Neural crest cell (in vitro differentiated cells): Measurements from ENCODE around the gene SLC9A2. TPM values are rescaled to one million over a fixed set of nuclear protein-coding genes. Genes with fewer than 3 reads are reported as not detected.

Experiments
- DNase-seq: peaks from one replicate; pipeline ENCODE4 v3.0.0; 2021; ENCODE audit warnings: low read depth, mixed read lengths, low spot score
- H3K27ac Mint-ChIP-seq: one replicate; pipeline ENCODE4 v1.8.0; 2021; ENCODE audit warnings: mild to moderate bottlenecking, mixed read lengths; ENCODE audit not compliant: unreplicated experiment
- H3K27me3 Mint-ChIP-seq: 2 replicates; pipeline ENCODE4 v1.8.0; 2021; ENCODE audit warnings: low read depth, mild to moderate bottlenecking, mixed read lengths
- H3K36me3 Mint-ChIP-seq: 2 replicates; pipeline ENCODE4 v1.8.0; 2021; ENCODE audit warnings: low read depth, mild to moderate bottlenecking, mixed read lengths
- H3K4me1 Mint-ChIP-seq: 2 replicates; pipeline ENCODE4 v1.8.0; 2021; ENCODE audit warnings: mixed read lengths
- H3K4me3 Mint-ChIP-seq: one replicate; pipeline ENCODE4 v1.8.0; 2021; ENCODE audit warnings: mild to moderate bottlenecking, mixed read lengths
- H3K9me3 Mint-ChIP-seq: 2 replicates; pipeline ENCODE4 v1.8.0; 2021; ENCODE audit warnings: mixed read lengths
- CTCF ChIP-seq: fragments of 200-600 bp; sonication (generic); conservative IDR thresholded peaks from 2 replicates; pipeline ENCODE4 v1.5.0; 2021; ENCODE audit warnings: antibody characterized with exemption, mild to moderate bottlenecking
- total RNA-seq: library from RNA; stranded (reverse); gene quantifications from 2 replicates; pipeline ENCODE4 v1.2.1, GENCODE V29; 2021

Gene SLC9A2
- total RNA-seq, 1 donor from 2014 or later = 0.09 TPM

DNA sequence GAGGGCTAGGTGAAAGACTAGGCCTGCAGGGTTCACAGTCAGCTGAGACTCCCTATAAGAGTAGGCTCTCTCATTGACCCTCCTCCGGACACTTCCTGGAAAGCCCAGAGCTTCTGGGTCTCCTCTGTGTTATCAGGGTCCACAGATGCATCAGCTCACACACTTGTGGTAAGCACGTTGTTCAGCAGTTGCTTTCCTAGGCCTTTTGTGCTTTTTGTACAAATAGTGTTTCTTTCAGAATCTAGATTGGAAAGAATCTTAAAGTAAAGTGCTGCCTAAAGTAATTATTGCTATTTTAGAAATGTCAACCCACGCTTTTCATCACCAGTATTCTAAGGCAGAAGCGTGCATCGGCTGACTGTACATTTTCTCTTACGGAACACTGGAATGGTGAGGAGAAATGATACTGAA is 15.5 kb downstream of the SLC9A2 start:
- no peak for TF ChIP-seq CTCF
- H3K36me3 Mint-ChIP-seq = no peaks in the 10 kb centered on the region
- no peak for DNase-seq
- no peak overlapping the region for H3K4me3 Mint-ChIP-seq
- no peaks in the 10 kb centered on the region for H3K4me1 Mint-ChIP-seq
- peaks cover 3% of the 10 kb centered on the region for H3K27me3 Mint-ChIP-seq
- no peak overlapping the region for H3K27ac Mint-ChIP-seq
- no peaks in the 10 kb centered on the region for H3K9me3 Mint-ChIP-seq

- no peak for DNase-seq
- TF ChIP-seq CTCF = no peak
- Mint-ChIP-seq H3K27me3 (peaks cover 3% of the 10 kb centered on the region), H3K4me3 (no peak overlapping the region), H3K9me3 (no peaks in the 10 kb centered on the region), H3K36me3 (no peaks in the 10 kb centered on the region), H3K4me1 (no peaks in the 10 kb centered on the region), H3K27ac (no peak overlapping the region)
Measured at GRCh38 chr2:102635317-102635716, 16.0 kb downstream of the SLC9A2 start.

- H3K9me3 Mint-ChIP-seq = no peaks in the 10 kb centered on the region
- TF ChIP-seq CTCF = no peak
- DNase-seq = no peak
- no peaks in the 10 kb centered on the region for H3K36me3 Mint-ChIP-seq
- H3K4me3 Mint-ChIP-seq = no peak overlapping the region
- H3K27ac Mint-ChIP-seq = no peak overlapping the region
- no peaks in the 10 kb centered on the region for H3K4me1 Mint-ChIP-seq
- peaks cover 6% of the 10 kb centered on the region for H3K27me3 Mint-ChIP-seq
Measured at GRCh38 chr2:102636283-102636907, 17.0 kb downstream of the SLC9A2 start.

DNA sequence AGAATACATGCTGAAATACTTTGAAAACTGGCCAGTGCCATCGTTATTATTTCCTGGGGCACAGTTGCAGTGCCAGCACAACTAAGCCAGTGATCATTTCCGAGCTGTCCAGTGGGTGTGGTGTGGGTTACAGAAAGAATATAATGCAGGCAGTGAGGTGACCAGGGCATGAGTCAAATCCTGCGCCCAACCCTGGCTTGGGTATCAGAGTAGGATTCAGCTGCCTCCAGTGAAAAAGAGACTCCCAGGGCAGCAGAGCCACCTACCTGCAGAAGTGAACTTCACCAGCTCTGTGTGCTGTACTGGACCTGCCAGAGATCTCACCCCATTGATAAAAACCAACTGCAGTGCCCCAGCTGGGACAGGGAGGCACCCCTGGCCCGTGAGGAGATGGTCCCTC is 18.0 kb downstream of the SLC9A2 start:
- H3K36me3 Mint-ChIP-seq = no peaks in the 10 kb centered on the region
- no peak overlapping the region for H3K27ac Mint-ChIP-seq
- DNase-seq = no peak
- H3K4me3 Mint-ChIP-seq = no peak overlapping the region
- peaks cover 6% of the 10 kb centered on the region for H3K27me3 Mint-ChIP-seq
- TF ChIP-seq CTCF = no peak
- no peaks in the 10 kb centered on the region for H3K4me1 Mint-ChIP-seq
- H3K9me3 Mint-ChIP-seq = peaks cover under 1% of the 10 kb centered on the region

- Mint-ChIP-seq H3K27ac (no peak overlapping the region), H3K4me1 (no peaks in the 10 kb centered on the region), H3K27me3 (peaks cover 6% of the 10 kb centered on the region), H3K9me3 (peaks cover 2% of the 10 kb centered on the region), H3K4me3 (no peak overlapping the region), H3K36me3 (no peaks in the 10 kb centered on the region)
- no peak for TF ChIP-seq CTCF
- no peak for DNase-seq
Measured at GRCh38 chr2:102639429-102639828, 20.1 kb downstream of the SLC9A2 start.

DNA sequence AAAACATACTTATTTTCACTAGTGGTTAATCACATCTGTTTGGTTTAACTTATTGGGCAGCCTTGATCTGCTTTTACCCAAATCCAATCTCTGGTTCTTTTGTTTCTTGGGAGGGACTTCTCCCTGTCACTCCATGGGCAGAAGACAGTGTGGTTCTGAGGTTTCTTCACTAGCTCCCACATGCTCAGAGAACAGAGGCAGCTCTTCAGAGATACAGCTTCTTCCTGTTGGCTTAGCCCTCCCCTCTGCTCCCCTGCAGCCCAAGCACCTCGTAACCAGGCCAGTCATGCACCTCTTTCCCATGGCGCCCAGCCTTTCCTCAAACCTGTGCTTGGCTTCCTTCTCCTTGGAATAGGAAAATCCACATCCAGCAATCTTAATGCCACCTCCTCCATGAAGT is 32.8 kb downstream of the SLC9A2 start:
- H3K27ac Mint-ChIP-seq = no peak overlapping the region
- no peaks in the 10 kb centered on the region for H3K36me3 Mint-ChIP-seq
- H3K27me3 Mint-ChIP-seq = peaks cover 39% of the 10 kb centered on the region
- DNase-seq = no peak
- no peak for TF ChIP-seq CTCF
- H3K4me3 Mint-ChIP-seq = no peak overlapping the region
- peaks cover 15% of the 10 kb centered on the region for H3K4me1 Mint-ChIP-seq
- H3K9me3 Mint-ChIP-seq = peaks cover 8% of the 10 kb centered on the region
